ENCODE data around the gene ARHGEF10L. TPM values are rescaled to one million over a fixed set of nuclear protein-coding genes. Genes with fewer than 3 reads are reported as not detected.
A peak's percentile ranks its signal among the peaks of the same experiment; 100 is the strongest.

The ARHGEF10L gene
- polyA plus RNA-seq, 1 donor (not counting 4 experiments of a cell fraction or from before 2014, with no cell fraction given): 2.4 TPM

- Histone ChIP-seq H4K20me1 (ENCODE audit: control insufficient read depth, extremely low read depth, insufficient read depth, low read length) (no peaks in the 10 kb centered on the region), H3K4me2 (ENCODE audit: control insufficient read depth, extremely low read depth, insufficient read depth, low read depth, low read length) (peak overlapping the region; percentile 4), H3K4me3 (ENCODE audit: control insufficient read depth in 2 of 3, extremely low read depth in 1 of 3, insufficient read depth in 2 of 3, low read depth in 1 of 3, low read length in 3 of 3) (no peak overlapping the region), H2AFZ (ENCODE audit: control insufficient read depth, low read length) (no peak overlapping the region), H3K9me1 (ENCODE audit: control insufficient read depth, extremely low read depth, insufficient read depth, low read length) (no peaks in the 10 kb centered on the region), H3K9ac (ENCODE audit: control insufficient read depth, extremely low read depth, insufficient read depth, low read length) (peak overlapping the region; percentile 28), H3K9me3 (ENCODE audit: control insufficient read depth, low read depth, low read length) (no peaks in the 10 kb centered on the region), H3K36me3 (ENCODE audit: control insufficient read depth in 2 of 2, extremely low read depth in 1 of 2, insufficient read depth in 2 of 2, low read length in 2 of 2) (no peaks in the 10 kb centered on the region), H3K27ac (ENCODE audit: control insufficient read depth, insufficient read depth, low read length) (peak overlapping the region; percentile 44), H3K4me1 (ENCODE audit: control insufficient read depth, extremely low read depth, insufficient read depth, low read length) (peaks cover 26% of the 10 kb centered on the region), H3K79me2 (ENCODE audit: control insufficient read depth, insufficient read depth, low read length) (no peaks in the 10 kb centered on the region), H3K27me3 (ENCODE audit: control insufficient read depth, extremely low read depth, insufficient read depth, low read length) (no peaks in the 10 kb centered on the region)
- TF ChIP-seq CTCF (optimal IDR thresholded peaks at IDR 0.05 in 1 of 3, IDR thresholded peaks at IDR 0.05 in 1 of 3, conservative IDR thresholded peaks at IDR 0.05 in 1 of 3; ENCODE audit: extremely low read depth in 1 of 3, insufficient read depth in 2 of 3, low read length in 3 of 3) (no peak), EZH2 (IDR thresholded peaks at IDR 0.05; ENCODE audit: low read length) (no peak)
- FAIRE-seq (peak; percentile 92), DNase-seq (ENCODE audit: low read depth, low spot score) (peak; percentile 63)
- dilution Hi-C loops (cut with MboI; ENCODE audit: extremely low pct_ligation_motif_present, low sequenced_read_pairs): no loop called here
These were observed 14.6 kb downstream of the ARHGEF10L start for GRCh38 chr1:17553975-17554700.

GRCh38 chr1:17554954-17555353 is 15.5 kb downstream of the ARHGEF10L start:
- no peaks in the 10 kb centered on the region for H4K20me1 ChIP-seq (ENCODE audit: control insufficient read depth, extremely low read depth, insufficient read depth, low read length)
- H3K9me1 ChIP-seq (ENCODE audit: control insufficient read depth, extremely low read depth, insufficient read depth, low read length): no peaks in the 10 kb centered on the region
- no peak overlapping the region for H3K9ac ChIP-seq (ENCODE audit: control insufficient read depth, extremely low read depth, insufficient read depth, low read length)
- H3K79me2 ChIP-seq (ENCODE audit: control insufficient read depth, insufficient read depth, low read length): no peaks in the 10 kb centered on the region
- DNase-seq (ENCODE audit: low read depth, low spot score) (no peak), FAIRE-seq (peak; percentile 17)
- dilution Hi-C loops (cut with MboI; ENCODE audit: extremely low pct_ligation_motif_present, low sequenced_read_pairs): no loop called here
- no peak overlapping the region for H2AFZ ChIP-seq (ENCODE audit: control insufficient read depth, low read length)
- no peak overlapping the region for H3K27ac ChIP-seq (ENCODE audit: control insufficient read depth, insufficient read depth, low read length)
- no peaks in the 10 kb centered on the region for H3K9me3 ChIP-seq (ENCODE audit: control insufficient read depth, low read depth, low read length)
- no peak for TF ChIP-seq CTCF (optimal IDR thresholded peaks at IDR 0.05 in 1 of 3, IDR thresholded peaks at IDR 0.05 in 1 of 3, conservative IDR thresholded peaks at IDR 0.05 in 1 of 3; ENCODE audit: extremely low read depth in 1 of 3, insufficient read depth in 2 of 3, low read length in 3 of 3)
- no peak for TF ChIP-seq EZH2 (IDR thresholded peaks at IDR 0.05; ENCODE audit: low read length)
- no peak overlapping the region for H3K4me2 ChIP-seq (ENCODE audit: control insufficient read depth, extremely low read depth, insufficient read depth, low read depth, low read length)
- peaks cover 34% of the 10 kb centered on the region for H3K4me1 ChIP-seq (ENCODE audit: control insufficient read depth, extremely low read depth, insufficient read depth, low read length)
- H3K27me3 ChIP-seq (ENCODE audit: control insufficient read depth, extremely low read depth, insufficient read depth, low read length): no peaks in the 10 kb centered on the region
- H3K36me3 ChIP-seq (ENCODE audit: control insufficient read depth in 2 of 2, extremely low read depth in 1 of 2, insufficient read depth in 2 of 2, low read length in 2 of 2): no peaks in the 10 kb centered on the region
- H3K4me3 ChIP-seq (ENCODE audit: control insufficient read depth in 2 of 3, extremely low read depth in 1 of 3, insufficient read depth in 2 of 3, low read depth in 1 of 3, low read length in 3 of 3): no peak overlapping the region

Data from keratinocyte (primary cell).